SK-N-MC (cell line): ENCODE data around the gene IL15RA.

ENCODE experiments used
- EZH2 ChIP-seq: fragments of 200-600 bp; sonication (generic); IDR thresholded peaks from one replicate; pipeline ENCODE4 v1.6.1; 2017; ENCODE audit warnings: antibody characterized with exemption
- FOXP2 ChIP-seq: optimal IDR thresholded peaks from 2 replicates; pipeline ENCODE3; 2011; ENCODE audit warnings: mild to moderate bottlenecking, moderate library complexity; ENCODE audit not compliant: insufficient read depth; ENCODE audit errors: extremely low read length, control extremely low read depth
- POLR2AphosphoS5 ChIP-seq: IDR thresholded peaks from 2 replicates; pipeline ENCODE4 v1.6.1; 2012; ENCODE audit warnings: mild to moderate bottlenecking, low read depth, low read length, borderline replicate concordance

- TF ChIP-seq EZH2 (no peak), POLR2AphosphoS5 (no peak), FOXP2 (no peak)
These were observed 41.1 kb upstream of the IL15RA start for GRCh38 chr10:6018422-6018821.
